ENCODE measurements around the gene RAF1. TPM values are rescaled to one million over a fixed set of nuclear protein-coding genes. Genes with fewer than 3 reads are reported as not detected.

The RAF1 gene
- total RNA-seq, 1 experiment from 2014 or later: 101 TPM

- no peak for DNase-seq (ENCODE audit: low spot score)
- H3K4me1 Mint-ChIP-seq: no peaks in the 10 kb centered on the region
- H3K9me3 Mint-ChIP-seq: no peaks in the 10 kb centered on the region
- H3K36me3 Mint-ChIP-seq: peaks cover 62% of the 10 kb centered on the region
- CTCF ChIA-PET: interaction anchor here (0.7 kb wide), 1 partner anchor 25 kb away, joined by 3 read pairs; no protein-coding TSS in a partner anchor
- no peak overlapping the region for H3K4me3 Mint-ChIP-seq
- no peaks in the 10 kb centered on the region for H3K27me3 Mint-ChIP-seq (ENCODE audit: low read depth)
- no peak for TF ChIP-seq E2F1 (CRISPR knock-in tag; IDR thresholded peaks at IDR 0.05)
- TF ChIP-seq NFYB (CRISPR knock-in tag; conservative IDR thresholded peaks at IDR 0.05; ENCODE audit: low read depth): no peak
- no peak for TF ChIP-seq ZNF416 (CRISPR knock-in tag; IDR thresholded peaks at IDR 0.05)
- TF ChIP-seq ZNF317 (CRISPR knock-in tag; IDR thresholded peaks at IDR 0.05; ENCODE audit: borderline replicate concordance, low read depth): no peak
- TF ChIP-seq ZNF512 (CRISPR knock-in tag; IDR thresholded peaks at IDR 0.05; ENCODE audit: borderline replicate concordance): no peak
- TF ChIP-seq ZNF219 (CRISPR knock-in tag; IDR thresholded peaks at IDR 0.05; ENCODE audit: borderline replicate concordance): no peak
- TF ChIP-seq TEAD1 (CRISPR knock-in tag; IDR thresholded peaks at IDR 0.05): no peak
- TF ChIP-seq ERG (CRISPR knock-in tag; IDR thresholded peaks at IDR 0.05): no peak
- no peak for TF ChIP-seq CDX4 (CRISPR knock-in tag; IDR thresholded peaks at IDR 0.05; ENCODE audit: borderline replicate concordance)
- TF ChIP-seq JAZF1 (CRISPR knock-in tag; IDR thresholded peaks at IDR 0.05): no peak
- TF ChIP-seq SMAD4 (CRISPR knock-in tag; IDR thresholded peaks at IDR 0.05): no peak
- no peak for TF ChIP-seq ATF2 (CRISPR knock-in tag; IDR thresholded peaks at IDR 0.05; ENCODE audit: borderline replicate concordance, low read depth)
- TF ChIP-seq ZBTB43 (CRISPR knock-in tag; IDR thresholded peaks at IDR 0.05): no peak
- TF ChIP-seq ZNF121 (CRISPR knock-in tag; IDR thresholded peaks at IDR 0.05): no peak
- no peak for TF ChIP-seq ZNF532 (CRISPR knock-in tag; IDR thresholded peaks at IDR 0.05; ENCODE audit: borderline replicate concordance)
- ATAC-seq: peak; percentile 57
- POLR2A ChIA-PET: interaction anchor here (0.6 kb wide), 1 partner anchor 836 kb away, joined by 3 read pairs; no protein-coding TSS in a partner anchor
- no peak overlapping the region for H3K27ac Mint-ChIP-seq
Measured at GRCh38 chr3:12591997-12592715, 71.8 kb downstream of the RAF1 start.
